GM19035 (cell line): ENCODE results near the gene KRT73.
"Not testable (repeated sequence)": the region's sequence is repeated elsewhere in the genome, so short reads cannot be mapped to it uniquely, and the experiment has no call there.

Experiments used
- ATAC-seq: cut with Tn5 transposase; IDR thresholded peaks from one replicate; pipeline ENCODE4 v1.9.1; 2021; ENCODE audit not compliant: unreplicated experiment

KRT73 gene

GRCh38 chr12:52603314-52603713 is 15.0 kb downstream of the KRT73 start:
- no peak for ATAC-seq

DNA sequence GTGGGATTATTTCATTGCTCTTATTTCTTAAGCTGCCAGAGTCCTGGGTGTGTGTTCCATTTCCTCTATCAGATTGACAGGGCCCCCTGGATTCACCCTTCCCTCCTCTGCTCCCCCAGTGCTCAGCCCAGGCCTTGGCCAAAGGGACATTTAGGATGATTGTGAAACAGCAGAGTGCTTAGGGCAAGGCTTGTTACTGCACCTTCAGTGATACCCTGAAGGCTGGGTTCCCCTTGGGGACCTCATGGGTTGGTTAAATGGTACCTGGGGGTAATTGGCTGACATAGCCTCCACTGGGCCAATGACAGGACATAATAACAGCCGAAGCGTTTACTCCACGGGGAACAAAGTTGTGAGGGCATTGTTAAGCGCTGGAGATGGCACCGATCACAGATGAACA is 15.8 kb downstream of the KRT73 start:
- no peak for ATAC-seq

DNA sequence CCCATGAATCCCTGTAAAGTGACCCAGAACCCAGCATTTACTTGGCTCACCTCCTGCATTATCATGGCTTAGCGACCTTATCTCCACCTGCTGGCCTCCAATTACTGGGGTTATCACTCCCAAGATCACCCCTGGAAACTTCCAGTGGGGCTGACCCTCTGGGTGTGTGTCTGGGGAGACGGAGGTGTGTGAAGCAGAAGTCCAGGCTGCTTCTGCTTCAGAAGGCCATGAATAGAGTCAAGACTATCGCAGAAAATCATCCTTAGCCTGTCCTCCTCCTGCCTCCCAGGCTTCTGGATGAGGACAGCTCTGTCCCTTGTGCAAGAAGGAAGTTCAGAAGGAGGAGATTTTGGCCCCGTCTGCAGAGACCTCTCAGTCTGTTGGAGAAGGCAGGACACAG is 16.7 kb downstream of the KRT73 start:
- no peak for ATAC-seq

DNA sequence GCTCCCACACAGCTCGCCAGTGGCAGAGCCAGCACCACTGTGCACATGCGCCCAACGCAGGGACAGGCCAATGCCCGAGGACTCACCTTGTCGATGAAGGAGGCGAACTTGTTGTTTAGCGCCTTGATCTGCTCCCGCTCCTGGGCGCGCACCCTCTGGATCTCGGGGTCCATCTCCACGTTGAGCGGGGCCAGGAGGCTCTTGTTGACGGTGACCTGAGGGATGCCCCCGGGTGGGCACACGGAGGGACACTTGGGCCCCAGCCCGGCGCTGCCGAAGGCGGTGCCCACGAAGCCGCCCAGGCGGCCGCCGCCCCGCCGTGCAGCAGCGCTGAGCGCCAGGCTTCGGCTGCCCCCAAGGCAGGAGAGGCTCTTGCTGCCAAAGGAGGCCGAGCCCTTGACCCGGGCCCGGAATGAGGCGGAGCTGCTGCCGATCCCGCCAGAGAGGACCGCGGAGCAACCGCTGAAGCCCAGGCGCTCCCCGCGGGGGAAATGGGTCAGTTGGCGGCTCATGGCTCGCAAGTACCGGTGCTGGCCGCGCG is 17.3 kb downstream of the KRT73 start, which contains the start of gene KRT72:
Gene KRT72 (minus strand): TSS at position 523 of the 541 bp plus-strand sequence. CDS start 11 bp downstream, at position 512.
- no peak for ATAC-seq

DNA sequence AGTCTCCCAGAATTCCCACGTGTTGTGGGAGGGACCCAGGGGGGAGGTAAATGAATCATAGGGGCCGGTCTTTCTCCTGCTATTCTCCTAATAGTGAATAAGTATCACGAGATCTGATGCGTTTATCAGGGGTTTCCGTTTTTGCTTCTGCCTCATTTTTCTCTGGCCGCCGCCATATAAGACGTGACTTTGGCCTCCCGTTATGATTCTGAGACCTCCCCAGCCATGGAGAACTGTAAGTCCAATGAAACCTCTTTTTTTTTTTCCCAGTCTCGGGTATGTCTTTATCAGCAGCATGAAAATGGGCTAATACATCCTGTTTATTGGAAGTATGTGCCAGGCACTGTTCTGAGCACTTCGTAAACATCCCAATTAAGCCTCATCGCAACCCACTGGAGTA is 17.9 kb downstream of the KRT73 start:
- no peak for ATAC-seq

DNA sequence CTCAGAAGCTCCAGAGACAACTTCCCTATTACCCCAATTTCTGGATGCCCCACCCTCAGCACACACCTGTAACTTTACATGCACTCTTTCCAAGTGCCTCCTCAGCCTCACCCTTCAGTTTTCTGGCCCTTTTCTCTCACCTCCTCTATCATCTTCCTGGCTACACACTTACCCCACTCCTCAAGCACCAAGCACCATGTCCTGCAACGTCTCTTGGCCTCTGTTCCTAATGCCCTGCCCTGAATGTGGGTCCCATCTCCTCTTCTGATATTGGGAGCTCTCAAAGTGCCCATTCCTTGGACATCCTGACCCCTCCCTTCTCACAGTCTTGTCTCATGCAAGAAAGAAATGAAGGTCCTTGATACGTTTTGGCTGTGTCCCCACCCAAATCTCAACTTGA is 18.3 kb downstream of the KRT73 start:
- ATAC-seq = no peak

GRCh38 chr12:52598966-52599365 is 19.4 kb downstream of the KRT73 start:
- ATAC-seq = no peak

DNA sequence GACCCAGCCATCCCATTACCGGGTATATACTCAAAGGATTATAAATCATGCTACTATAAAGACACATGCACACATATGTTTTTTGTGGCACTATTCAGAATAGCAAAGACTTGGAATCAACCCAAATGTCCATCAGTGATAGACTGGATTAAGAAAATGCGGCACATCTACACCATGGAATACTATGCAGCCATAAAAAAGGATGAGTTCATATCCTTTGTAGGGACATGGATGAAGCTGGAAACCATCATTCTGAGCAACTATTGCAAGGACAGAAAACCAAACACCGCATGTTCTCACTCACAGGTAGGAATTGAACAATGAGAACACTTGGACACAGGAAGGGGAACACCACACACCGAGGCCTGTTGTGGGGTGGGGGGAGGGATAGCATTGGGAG is 24.1 kb downstream of the KRT73 start:
- not testable (repeated sequence) for ATAC-seq

- ATAC-seq = no peak
Observed at GRCh38 chr12:52591521-52591920, 26.8 kb downstream of the KRT73 start.

- no peak for ATAC-seq
Observed at GRCh38 chr12:52590021-52590420, 28.3 kb downstream of the KRT73 start.

DNA sequence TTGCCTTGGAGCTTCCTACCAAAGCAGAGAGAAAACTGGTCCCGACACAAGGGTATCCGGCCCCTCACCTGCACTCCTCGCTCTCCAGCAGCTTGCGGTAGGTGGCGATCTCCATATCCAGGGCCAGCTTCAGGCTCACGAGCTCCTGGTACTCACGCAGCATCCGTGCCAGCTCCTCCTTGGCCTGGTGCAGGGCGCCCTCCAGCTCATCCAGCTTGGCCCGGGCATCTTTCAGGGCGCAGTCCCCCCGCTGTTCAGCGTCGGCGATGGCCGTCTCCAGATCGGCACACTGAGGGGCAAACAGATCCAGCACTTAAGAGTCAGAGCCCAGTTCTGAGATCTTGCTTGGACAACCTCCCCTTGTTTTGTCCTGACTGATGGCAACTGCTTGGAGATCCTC is 30.8 kb downstream of the KRT73 start:
- no peak for ATAC-seq

DNA sequence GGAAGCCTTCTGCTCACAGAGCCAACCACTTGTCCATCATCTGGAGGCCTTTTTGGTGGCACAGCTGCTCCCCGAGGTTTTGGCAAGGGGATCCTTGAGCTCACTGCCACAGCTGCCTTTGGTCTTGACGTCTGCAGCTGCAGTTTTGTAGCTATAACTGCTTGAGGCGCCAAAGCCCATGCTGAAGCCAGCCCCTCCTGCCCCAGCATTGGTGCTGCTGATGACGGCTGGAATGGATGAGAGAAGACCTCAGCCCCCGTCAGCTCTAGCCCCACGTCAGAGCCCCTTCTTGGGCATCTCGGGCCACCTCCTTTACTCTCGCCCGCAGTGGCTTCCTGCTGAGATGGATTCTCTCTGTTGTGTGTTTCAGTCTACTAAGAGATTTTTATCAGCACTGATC is 32.4 kb downstream of the KRT73 start:
- ATAC-seq = no peak

- no peak for ATAC-seq
Observed at GRCh38 chr12:52585066-52585465, 33.3 kb downstream of the KRT73 start.

DNA sequence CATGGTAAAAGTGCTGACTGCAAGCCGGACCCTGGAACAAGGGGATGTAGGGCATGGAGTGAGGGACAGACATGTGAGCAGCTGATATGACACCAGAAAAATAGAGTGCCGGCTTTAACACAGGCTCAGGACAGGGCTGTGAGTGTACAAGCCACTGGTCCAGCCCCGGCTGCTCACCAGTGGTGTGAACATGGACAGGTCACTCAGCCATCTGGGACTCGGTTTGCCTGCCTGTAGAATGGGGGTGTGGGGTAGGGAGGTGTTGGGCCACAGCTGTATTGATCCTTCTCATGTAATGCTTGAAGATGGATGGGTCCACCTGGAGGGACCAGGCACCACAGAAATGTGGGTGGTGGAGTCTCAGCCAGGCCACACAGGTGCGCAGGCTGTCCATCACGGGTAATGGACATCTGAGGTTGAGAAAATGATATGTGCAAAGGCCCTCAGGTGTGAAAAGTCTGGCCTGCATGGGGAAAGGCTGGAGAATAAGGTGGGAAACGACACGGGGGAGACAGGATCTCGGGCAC is 34.1 kb downstream of the KRT73 start:
- ATAC-seq = no peak

- ATAC-seq = no peak
Observed at GRCh38 chr12:52582971-52583456, 35.3 kb downstream of the KRT73 start.

DNA sequence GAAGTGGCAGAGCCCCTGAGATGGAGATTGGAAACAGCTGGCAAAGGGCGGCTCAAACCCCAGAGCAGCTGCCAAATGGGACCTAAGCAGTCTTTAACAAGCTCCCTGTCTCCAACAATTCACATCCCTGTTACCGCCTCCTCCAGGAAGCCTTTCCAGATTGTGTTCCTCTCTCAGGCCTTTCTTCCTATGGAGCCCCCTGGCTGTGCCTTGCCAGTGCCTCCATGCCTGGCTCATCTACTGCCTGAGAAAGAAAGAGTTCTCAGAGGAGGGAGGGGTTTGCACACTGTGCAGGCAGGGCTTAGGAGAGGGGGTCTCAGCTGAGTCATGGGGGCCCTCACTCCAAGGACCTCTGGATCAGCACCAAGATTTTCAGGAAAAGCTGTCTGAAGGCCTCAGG is 35.9 kb downstream of the KRT73 start:
- no peak for ATAC-seq

- no peak for ATAC-seq
Observed at GRCh38 chr12:52581481-52581880, 36.9 kb downstream of the KRT73 start.

- ATAC-seq = no peak
Observed at GRCh38 chr12:52581066-52581465, 37.3 kb downstream of the KRT73 start.

- no peak for ATAC-seq
Observed at GRCh38 chr12:52580496-52580895, 37.9 kb downstream of the KRT73 start.

DNA sequence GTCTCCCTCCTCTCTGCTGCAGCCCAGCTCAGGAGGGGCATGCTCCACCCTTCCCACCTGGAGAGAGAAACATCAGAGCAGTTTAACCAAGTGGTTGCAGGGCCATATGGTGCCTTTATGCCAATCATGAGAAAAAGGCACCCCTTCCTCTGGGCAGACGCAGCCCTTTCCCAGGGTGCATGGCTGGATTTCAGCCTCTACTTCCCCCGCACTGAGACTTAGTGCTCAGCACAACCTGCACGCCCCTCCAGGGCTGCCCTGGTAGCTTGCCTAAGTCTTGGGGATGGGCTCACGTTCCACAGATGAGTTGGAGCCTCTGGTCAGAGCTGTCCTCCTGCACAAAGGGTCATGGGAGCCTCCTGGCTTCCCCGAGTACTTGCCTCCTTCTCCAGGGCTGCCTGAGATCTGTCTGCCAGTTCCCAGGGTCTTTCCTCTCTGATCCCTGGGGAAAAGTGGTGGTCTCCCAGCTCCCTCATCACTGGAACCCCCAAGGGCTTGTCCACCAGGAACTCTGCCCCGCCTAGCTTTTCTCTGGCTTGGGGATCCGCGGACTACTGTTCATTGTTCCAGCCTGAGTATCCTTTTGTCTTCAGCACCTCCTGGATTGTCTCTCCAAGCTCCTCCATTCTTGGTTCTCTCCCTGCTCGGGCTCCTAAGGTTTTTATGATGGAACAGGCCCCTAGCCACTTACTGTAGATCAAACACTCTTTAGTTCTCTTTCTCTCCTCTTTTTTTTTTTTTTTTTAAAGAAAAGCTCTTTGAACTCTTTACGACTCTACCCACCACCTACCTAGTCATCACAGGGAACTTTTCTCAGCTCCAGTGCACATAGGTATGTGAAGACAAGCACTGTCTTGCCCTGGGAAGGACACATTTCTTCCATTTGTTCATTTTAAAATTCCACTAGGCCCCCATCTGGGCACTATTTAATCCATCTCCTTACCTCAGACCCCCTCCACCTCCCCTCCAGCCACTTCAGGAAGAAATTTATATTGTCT is 38.6 kb downstream of the KRT73 start:
- ATAC-seq = no peak

- no peak for ATAC-seq
Observed at GRCh38 chr12:52578469-52578868, 39.9 kb downstream of the KRT73 start.

DNA sequence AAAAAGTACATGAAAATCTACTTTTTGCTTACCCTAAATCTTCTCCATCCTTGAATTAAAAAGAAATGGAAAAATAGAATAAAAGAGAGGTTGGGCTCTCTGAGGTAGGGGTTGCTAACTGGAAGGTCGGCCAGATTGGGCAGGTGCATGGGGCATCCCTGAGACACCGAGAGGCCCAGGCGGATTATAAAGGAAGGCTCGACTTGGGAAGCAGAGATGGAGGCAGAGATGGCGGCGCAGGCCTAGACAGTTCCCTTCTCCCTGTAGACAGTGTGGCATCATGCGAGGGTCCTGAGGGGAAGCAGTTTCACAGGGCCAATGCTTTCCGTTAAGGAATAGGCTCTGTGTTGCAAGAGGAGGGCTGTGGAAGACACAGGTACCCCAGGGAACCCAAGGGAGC is 41.0 kb downstream of the KRT73 start:
- no peak for ATAC-seq
